ENCODE results near the gene TBX4.
"Not testable (repeated sequence)": the region's sequence is repeated elsewhere in the genome, so short reads cannot be mapped to it uniquely, and the experiment has no call there.

The TBX4 gene

DNA sequence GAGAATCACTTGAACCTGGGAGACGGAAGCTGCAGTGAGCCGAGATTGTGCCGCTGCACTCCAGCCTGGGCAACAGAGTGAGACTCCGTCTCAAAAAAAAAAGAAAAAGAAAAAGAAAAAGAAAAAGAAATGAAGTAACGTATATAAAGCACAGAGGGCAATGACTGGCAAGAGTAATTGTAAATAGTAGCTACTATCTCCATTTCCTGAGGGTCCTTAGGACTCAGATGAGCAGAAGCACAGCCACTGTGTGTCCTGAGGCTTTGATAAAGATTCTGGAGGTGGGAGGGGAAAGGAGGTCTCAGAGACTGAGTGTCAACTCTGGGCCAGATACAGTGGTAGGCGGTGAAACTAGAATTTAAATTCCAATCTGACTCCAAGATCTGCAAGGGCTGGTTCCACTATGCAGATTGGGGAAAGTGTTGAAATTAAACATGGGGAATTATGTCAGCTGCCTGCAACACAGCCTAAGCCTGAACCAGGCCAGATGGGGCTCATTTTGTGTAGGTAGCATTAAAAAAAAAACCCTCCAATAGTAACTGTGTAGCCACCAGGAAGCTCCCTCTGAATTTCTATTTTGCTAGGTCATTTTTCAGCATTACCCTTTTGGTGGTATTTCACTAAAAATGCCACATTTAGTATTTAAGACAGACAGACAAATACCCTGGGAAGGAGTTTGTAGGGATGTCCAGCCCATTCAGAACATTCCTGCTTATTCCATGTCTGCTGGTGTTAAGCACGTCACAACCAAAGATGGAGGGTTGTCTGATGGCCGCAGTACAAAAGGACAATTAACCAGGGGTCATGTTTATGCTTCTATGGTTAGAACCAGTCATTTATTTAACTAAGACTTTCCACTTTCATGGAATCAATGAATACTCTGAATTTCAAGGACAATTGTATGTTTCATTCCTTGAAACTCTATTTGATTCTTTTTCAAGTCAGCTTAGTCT lies 46.1 kb downstream of the TBX4 start:
- DNase-seq (ENCODE audit: low read depth in 3 of 3) = no peak

GRCh38 chr17:61499632-61500031 lies 47.4 kb downstream of the TBX4 start:
- DNase-seq (ENCODE audit: low read depth in 3 of 3) = no peak

DNA sequence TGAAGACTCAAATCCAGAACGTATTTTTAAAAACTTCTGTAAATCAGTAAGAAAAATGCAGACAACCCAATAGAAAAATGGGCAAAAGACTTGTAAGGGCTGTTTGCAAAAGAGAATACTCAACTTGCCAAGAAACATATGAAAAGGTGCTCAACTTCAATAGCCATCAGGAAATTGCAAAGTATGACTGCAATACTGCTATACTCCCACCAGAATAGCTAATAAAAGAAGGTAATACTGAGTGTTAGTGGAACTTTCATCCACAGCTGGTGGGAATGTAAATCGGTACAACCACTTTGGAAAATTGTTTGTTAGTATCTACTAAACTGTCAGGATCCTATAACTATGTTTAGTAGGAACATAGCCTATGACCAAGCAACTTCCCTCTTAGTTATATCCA lies 48.1 kb downstream of the TBX4 start:
- DNase-seq (ENCODE audit: low read depth in 3 of 3) = no peak

DNA sequence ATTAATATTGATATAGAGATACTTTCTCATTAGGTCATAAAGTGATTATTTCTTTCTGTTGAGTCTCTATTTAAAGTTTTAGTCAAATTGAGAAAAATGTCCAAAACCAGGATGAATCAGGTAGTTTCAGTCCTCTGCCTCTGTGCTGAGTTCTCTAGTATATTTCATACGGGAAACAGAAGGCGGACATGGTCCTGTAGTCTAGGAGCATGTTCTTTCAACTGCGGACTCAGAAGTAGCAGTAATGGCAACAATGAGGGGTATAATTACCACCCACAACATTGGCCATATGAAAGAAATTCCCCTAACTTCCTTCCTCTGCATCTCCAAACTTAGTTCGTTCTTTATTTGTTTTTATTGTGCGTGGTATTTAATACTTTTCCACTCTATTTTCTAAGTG lies 50.1 kb downstream of the TBX4 start:
- no peak for DNase-seq (ENCODE audit: low read depth in 3 of 3)

- no peak for DNase-seq (ENCODE audit: low read depth in 3 of 3)
These were observed 51.7 kb downstream of the TBX4 start for GRCh38 chr17:61503961-61504360.

GRCh38 chr17:61504697-61505096 lies 52.5 kb downstream of the TBX4 start:
- DNase-seq (ENCODE audit: low read depth in 3 of 3) = no peak

DNA sequence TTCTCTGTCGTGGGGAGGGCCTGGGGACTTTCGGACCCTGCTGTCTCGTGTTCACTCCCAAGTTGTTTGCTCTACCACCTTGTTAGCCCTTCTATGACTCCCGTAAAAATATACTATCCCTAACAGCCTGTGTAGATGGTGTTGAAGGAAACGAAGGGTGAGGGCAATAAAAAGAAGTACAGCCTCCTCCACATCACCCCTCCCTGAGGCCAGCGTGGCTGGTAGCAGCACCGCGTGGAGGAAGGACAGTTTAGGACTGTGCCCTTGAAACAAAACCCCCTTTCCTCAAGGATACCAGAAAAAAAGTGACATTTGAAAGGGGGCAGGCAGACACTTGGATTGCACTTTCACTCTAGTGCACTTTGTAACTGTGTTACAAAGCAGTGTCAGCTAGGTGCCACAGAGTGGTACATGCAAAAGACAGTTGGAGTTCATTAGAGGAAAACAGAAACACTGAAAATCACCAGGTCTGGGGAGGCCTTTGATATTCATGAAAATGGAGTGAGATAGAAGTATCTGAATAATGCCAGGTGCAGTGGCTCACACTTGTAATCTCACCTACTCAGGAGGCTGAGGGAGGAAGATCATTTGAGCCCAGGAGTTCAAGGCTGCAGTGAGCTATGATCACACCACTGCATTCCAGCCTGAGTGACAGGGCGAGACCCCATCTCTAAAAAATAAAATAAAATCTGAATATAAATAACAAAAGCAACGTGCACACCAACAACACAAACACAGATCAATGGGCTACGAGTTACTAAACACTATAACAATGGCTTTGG lies 53.8 kb downstream of the TBX4 start:
- DNase-seq (ENCODE audit: low read depth in 3 of 3) = no peak

DNA sequence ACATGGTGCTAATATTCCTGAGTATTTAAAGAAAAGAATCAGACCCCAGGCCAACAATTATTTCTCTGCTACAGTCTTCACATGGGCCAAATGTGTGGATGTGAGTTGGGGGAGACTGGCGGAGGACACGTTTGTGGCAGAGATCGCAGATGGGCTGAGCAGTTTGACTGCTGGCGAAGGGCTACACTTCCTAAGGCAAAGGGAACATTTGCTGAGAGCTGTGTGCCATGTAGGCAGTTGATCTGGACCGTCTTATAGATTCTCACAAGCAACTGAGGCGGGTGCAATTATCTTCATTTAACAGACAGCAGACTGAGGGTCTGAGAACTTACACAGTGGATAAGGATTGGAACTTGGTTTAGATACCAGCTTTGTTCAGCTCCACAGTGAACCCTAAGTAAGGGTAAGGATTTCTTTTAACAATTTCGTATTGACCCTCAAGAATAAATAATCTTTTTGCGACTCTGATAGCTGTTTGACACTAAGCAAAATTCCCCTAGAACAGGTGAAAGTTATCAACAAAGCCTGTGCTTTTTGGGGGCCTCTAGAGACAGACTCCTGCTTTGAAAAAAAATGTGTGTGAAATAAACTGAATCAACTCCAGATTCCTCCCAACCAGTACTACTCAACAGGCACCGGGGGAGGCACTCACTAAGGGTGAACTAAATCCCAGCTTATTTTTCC lies 55.3 kb downstream of the TBX4 start:
- no peak for DNase-seq (ENCODE audit: low read depth in 3 of 3)

- DNase-seq (ENCODE audit: low read depth in 3 of 3) = no peak
These were observed 56.7 kb downstream of the TBX4 start for GRCh38 chr17:61508912-61509311.

DNA sequence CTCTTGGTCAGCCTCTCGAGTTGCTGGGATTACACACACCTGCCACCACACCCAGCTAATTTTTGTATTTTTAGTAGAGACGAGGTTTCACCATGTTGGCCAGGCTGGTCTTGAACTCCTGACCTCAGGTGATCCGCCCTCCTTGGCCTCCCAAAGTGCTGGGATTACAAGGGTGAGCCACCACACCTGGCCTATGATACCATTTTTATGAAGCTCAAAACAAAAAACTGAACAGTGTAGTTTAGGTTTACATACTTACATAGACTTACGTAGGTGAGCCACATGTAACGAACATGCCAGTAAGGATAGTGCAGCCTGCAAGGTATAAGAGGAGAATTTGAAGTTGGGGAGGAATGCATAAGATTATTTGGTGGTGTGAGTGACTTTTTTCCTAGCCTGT lies 57.2 kb downstream of the TBX4 start:
- not testable (repeated sequence) for DNase-seq (ENCODE audit: low read depth in 3 of 3)

GRCh38 chr17:61510237-61510636 lies 58.0 kb downstream of the TBX4 start:
- no peak for DNase-seq (ENCODE audit: low read depth in 3 of 3)

DNA sequence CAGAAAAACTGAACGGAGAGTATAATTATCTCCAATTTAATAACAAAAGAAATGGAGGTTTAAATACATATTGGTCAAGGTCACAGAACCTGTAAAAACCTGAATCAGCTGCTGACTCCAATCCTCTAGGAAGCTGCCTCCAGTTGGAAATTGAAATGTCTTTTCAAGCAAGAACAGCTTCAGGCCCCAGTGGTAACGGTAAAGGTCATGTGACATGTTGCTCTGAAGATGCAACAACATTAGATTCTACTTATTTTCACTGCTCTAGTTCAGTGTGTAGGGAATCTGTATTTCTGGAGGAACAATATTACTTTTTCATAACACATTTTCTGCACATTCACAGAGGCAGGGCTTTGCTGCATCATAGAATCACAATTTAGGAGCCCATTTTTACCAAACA lies 58.8 kb downstream of the TBX4 start:
- no peak for DNase-seq (ENCODE audit: low read depth in 3 of 3)

- DNase-seq (ENCODE audit: low read depth in 3 of 3) = no peak
These were observed 59.4 kb downstream of the TBX4 start for GRCh38 chr17:61511480-61512182.

- no peak for DNase-seq (ENCODE audit: low read depth in 3 of 3)
These were observed 62.3 kb downstream of the TBX4 start for GRCh38 chr17:61514491-61514890.

DNA sequence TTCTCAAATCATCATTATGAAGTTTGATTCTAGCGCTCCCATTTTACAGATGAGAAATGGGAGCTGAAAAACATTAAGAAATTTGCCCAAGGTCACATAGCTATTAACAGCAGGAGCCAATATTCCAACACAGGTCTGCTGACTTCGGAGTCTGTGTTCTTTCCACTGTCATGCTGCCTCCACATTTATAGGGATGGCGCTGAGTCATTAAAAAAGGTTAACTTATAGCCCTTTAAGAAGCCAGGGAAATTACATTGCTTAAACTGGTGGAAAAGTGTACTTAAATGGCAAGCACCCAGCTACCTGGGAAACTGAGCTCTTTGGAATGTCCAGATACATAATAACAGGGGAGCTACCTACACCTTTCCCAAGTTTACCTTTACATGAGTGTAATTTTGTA lies 65.0 kb downstream of the TBX4 start:
- no peak for DNase-seq (ENCODE audit: low read depth in 3 of 3)

DNA sequence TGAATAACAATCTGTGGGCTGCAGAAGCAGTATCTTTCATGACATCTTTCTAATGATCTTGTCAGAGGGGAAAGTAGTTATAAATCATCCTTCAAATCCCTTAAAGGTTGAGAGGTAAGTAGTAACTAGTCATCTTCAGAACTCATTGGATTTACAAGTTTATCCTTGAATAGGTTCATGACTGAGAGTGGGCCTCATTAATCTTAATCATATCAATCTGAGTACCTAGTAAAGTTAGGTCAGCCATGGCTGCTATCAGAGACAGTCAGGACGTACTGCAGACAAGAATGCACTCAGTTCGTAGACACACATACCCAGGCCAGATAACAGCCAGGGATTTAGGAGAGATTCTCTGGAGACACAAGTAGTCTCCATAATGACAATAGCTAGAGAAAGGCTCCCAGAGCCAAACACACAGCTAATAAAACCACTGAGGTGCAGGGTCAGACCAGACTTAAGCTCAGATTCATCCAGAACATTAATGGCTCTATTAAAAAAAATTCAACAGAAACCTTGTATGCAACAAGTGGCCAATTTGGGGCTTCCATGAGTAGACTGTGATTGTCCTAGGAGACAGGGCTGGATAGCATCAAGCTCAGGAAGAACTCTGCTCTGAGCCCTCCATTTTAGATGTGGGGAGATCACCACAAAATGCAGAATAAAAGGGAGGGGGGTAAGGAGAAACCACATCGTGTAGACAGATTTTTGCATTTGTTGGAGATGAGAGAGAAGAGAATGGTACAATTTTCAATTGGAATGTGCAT lies 65.8 kb downstream of the TBX4 start:
- no peak for DNase-seq (ENCODE audit: low read depth in 3 of 3)

GRCh38 chr17:61519139-61519538 lies 66.9 kb downstream of the TBX4 start:
- DNase-seq (ENCODE audit: low read depth in 3 of 3) = no peak

GRCh38 chr17:61519754-61520440 lies 67.7 kb downstream of the TBX4 start:
- DNase-seq (ENCODE audit: low read depth in 3 of 3) = no peak

DNA sequence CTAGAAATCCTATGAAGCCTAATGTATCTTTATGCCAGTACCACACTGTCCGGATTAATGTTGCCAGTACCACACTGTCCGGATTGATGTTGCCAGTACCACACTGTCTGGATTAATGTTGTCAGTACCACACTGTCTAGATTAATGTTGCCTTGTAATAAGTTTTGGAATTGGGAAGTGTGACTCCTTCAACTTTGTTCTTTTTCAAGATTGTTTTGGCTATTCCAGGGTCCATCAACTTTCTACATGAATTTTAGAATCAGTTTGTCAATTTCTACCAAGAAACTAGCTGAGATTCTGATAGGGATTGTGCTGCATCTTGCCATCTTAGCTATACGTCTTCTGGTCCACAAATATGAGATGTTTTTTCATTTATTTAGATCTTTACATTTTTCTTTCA lies 68.7 kb downstream of the TBX4 start:
- no peak for DNase-seq (ENCODE audit: low read depth in 3 of 3)

DNA sequence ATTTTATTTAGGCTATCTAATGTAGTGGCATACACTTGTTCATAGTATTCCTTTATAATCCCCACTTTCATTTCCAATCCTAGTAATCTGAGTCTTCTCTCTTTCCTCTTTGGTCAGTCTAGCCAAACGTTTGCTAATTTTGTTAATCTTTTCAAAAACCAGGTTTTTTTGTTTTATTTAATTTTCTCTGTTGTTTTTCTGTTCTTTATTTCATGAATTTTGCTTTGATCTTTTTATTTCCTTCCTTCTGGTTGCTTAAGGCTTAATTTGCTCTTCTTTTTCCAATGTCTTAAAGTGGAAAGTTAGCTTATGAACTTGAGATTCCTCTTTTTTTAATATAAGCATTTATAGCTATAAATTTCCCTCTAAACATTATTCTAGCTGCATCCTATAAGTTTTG lies 69.9 kb downstream of the TBX4 start:
- no peak for DNase-seq (ENCODE audit: low read depth in 3 of 3)

All from stimulated activated CD4-positive, alpha-beta T cell treated with anti-CD3 and anti-CD28 coated beads, TNF-alpha, amount 100 ng/mL, for 4 hours (primary cell).